ENCODE results near the gene ZFP91. TPM values are rescaled to one million over a fixed set of nuclear protein-coding genes. Genes with fewer than 3 reads are reported as not detected.

Gene ZFP91
- total and polyA plus RNA-seq, 2 experiments from 2014 or later: 10.2 to 30.0 TPM

DNA sequence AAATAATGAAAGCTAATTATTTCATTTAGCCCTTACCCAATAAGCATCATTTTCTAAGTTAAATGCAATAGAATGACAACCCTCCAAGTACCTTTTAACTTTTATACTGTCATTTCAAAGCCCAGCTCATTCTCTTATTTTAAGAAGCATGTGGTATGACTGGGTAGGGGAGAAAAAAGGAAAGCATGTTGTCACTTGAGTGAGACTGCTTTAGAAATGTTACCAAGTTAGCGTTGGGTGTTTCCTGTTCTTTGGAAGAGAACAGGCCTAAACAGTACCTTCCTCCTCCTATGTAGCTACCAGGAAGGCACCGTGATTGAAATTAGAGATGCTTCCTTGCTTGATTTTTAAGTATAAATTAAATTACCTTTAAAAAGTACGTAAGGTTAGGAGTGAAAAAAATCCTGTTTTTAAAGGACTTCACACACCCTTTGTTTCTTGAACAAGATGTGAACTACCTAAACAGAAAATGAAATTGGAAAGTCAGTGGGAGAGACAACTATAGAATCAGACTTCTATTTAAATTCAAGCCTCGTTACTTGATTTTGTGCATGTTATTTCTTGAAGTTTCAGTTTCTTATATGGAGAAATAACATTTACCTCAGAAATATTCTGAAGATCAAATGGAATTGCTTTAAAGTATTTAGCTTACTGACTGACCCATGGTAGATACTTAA lies 42.9 kb downstream of the ZFP91 start:
- Mint-ChIP-seq H3K4me1 (peaks cover 10% of the 10 kb centered on the region; the same call in 2 of the 3 replicates), H3K9me3 (no peaks in the 10 kb centered on the region), H3K36me3 (ENCODE audit: low read depth) (peaks cover 62% of the 10 kb centered on the region), H3K27me3 (ENCODE audit: insufficient read depth, low read depth, poor library complexity) (no peaks in the 10 kb centered on the region), H3K4me3 (no peak overlapping the region), H3K27ac (no peak overlapping the region)
- H3K27me3 ChIP-seq (ENCODE audit: insufficient read depth): no peaks in the 10 kb centered on the region
- H3K27ac ChIP-seq (ENCODE audit: low read depth): no peak overlapping the region
- no peak overlapping the region for H2AFZ ChIP-seq
- H3K79me2 ChIP-seq (replicated peaks; ENCODE audit: insufficient read depth): no peaks in the 10 kb centered on the region; the same call in 1 of the 2 replicates
- TF ChIP-seq, protein P1, sequence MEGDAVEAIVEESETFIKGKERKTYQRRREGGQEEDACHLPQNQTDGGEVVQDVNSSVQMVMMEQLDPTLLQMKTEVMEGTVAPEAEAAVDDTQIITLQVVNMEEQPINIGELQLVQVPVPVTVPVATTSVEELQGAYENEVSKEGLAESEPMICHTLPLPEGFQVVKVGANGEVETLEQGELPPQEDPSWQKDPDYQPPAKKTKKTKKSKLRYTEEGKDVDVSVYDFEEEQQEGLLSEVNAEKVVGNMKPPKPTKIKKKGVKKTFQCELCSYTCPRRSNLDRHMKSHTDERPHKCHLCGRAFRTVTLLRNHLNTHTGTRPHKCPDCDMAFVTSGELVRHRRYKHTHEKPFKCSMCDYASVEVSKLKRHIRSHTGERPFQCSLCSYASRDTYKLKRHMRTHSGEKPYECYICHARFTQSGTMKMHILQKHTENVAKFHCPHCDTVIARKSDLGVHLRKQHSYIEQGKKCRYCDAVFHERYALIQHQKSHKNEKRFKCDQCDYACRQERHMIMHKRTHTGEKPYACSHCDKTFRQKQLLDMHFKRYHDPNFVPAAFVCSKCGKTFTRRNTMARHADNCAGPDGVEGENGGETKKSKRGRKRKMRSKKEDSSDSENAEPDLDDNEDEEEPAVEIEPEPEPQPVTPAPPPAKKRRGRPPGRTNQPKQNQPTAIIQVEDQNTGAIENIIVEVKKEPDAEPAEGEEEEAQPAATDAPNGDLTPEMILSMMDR (conservative IDR thresholded peaks at IDR 0.05; ENCODE audit: low read depth in 2 of 2): no peak
- TF ChIP-seq JUNB (IDR thresholded peaks at IDR 0.05; ENCODE audit: unreplicated experiment) (no peak), NANOG (IDR thresholded peaks at IDR 0.05; ENCODE audit: borderline replicate concordance) (no peak), STAT1 (IDR thresholded peaks at IDR 0.05; ENCODE audit: unreplicated experiment) (no peak), CREB1 (CRISPR knock-in tag; IDR thresholded peaks at IDR 0.05; ENCODE audit: low read depth) (no peak), ZNF331 (CRISPR knock-in tag; IDR thresholded peaks at IDR 0.05; ENCODE audit: low read depth) (no peak), EZH2phosphoT487 (IDR thresholded peaks at IDR 0.05; ENCODE audit: unreplicated experiment) (no peak), ZNF114 (CRISPR knock-in tag; IDR thresholded peaks at IDR 0.05) (no peak), EZH2 (IDR thresholded peaks at IDR 0.05; ENCODE audit: low read depth, unreplicated experiment) (no peak), POLR2AphosphoS5 (IDR thresholded peaks at IDR 0.05; ENCODE audit: low read depth) (no peak)
- TF ChIP-seq, protein P2, sequence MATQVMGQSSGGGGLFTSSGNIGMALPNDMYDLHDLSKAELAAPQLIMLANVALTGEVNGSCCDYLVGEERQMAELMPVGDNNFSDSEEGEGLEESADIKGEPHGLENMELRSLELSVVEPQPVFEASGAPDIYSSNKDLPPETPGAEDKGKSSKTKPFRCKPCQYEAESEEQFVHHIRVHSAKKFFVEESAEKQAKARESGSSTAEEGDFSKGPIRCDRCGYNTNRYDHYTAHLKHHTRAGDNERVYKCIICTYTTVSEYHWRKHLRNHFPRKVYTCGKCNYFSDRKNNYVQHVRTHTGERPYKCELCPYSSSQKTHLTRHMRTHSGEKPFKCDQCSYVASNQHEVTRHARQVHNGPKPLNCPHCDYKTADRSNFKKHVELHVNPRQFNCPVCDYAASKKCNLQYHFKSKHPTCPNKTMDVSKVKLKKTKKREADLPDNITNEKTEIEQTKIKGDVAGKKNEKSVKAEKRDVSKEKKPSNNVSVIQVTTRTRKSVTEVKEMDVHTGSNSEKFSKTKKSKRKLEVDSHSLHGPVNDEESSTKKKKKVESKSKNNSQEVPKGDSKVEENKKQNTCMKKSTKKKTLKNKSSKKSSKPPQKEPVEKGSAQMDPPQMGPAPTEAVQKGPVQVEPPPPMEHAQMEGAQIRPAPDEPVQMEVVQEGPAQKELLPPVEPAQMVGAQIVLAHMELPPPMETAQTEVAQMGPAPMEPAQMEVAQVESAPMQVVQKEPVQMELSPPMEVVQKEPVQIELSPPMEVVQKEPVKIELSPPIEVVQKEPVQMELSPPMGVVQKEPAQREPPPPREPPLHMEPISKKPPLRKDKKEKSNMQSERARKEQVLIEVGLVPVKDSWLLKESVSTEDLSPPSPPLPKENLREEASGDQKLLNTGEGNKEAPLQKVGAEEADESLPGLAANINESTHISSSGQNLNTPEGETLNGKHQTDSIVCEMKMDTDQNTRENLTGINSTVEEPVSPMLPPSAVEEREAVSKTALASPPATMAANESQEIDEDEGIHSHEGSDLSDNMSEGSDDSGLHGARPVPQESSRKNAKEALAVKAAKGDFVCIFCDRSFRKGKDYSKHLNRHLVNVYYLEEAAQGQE (IDR thresholded peaks at IDR 0.05; ENCODE audit: unreplicated experiment): no peak
- TF ChIP-seq, protein P3, sequence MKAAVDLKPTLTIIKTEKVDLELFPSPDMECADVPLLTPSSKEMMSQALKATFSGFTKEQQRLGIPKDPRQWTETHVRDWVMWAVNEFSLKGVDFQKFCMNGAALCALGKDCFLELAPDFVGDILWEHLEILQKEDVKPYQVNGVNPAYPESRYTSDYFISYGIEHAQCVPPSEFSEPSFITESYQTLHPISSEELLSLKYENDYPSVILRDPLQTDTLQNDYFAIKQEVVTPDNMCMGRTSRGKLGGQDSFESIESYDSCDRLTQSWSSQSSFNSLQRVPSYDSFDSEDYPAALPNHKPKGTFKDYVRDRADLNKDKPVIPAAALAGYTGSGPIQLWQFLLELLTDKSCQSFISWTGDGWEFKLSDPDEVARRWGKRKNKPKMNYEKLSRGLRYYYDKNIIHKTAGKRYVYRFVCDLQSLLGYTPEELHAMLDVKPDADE (IDR thresholded peaks at IDR 0.05): no peak
- TF ChIP-seq, protein P4, sequence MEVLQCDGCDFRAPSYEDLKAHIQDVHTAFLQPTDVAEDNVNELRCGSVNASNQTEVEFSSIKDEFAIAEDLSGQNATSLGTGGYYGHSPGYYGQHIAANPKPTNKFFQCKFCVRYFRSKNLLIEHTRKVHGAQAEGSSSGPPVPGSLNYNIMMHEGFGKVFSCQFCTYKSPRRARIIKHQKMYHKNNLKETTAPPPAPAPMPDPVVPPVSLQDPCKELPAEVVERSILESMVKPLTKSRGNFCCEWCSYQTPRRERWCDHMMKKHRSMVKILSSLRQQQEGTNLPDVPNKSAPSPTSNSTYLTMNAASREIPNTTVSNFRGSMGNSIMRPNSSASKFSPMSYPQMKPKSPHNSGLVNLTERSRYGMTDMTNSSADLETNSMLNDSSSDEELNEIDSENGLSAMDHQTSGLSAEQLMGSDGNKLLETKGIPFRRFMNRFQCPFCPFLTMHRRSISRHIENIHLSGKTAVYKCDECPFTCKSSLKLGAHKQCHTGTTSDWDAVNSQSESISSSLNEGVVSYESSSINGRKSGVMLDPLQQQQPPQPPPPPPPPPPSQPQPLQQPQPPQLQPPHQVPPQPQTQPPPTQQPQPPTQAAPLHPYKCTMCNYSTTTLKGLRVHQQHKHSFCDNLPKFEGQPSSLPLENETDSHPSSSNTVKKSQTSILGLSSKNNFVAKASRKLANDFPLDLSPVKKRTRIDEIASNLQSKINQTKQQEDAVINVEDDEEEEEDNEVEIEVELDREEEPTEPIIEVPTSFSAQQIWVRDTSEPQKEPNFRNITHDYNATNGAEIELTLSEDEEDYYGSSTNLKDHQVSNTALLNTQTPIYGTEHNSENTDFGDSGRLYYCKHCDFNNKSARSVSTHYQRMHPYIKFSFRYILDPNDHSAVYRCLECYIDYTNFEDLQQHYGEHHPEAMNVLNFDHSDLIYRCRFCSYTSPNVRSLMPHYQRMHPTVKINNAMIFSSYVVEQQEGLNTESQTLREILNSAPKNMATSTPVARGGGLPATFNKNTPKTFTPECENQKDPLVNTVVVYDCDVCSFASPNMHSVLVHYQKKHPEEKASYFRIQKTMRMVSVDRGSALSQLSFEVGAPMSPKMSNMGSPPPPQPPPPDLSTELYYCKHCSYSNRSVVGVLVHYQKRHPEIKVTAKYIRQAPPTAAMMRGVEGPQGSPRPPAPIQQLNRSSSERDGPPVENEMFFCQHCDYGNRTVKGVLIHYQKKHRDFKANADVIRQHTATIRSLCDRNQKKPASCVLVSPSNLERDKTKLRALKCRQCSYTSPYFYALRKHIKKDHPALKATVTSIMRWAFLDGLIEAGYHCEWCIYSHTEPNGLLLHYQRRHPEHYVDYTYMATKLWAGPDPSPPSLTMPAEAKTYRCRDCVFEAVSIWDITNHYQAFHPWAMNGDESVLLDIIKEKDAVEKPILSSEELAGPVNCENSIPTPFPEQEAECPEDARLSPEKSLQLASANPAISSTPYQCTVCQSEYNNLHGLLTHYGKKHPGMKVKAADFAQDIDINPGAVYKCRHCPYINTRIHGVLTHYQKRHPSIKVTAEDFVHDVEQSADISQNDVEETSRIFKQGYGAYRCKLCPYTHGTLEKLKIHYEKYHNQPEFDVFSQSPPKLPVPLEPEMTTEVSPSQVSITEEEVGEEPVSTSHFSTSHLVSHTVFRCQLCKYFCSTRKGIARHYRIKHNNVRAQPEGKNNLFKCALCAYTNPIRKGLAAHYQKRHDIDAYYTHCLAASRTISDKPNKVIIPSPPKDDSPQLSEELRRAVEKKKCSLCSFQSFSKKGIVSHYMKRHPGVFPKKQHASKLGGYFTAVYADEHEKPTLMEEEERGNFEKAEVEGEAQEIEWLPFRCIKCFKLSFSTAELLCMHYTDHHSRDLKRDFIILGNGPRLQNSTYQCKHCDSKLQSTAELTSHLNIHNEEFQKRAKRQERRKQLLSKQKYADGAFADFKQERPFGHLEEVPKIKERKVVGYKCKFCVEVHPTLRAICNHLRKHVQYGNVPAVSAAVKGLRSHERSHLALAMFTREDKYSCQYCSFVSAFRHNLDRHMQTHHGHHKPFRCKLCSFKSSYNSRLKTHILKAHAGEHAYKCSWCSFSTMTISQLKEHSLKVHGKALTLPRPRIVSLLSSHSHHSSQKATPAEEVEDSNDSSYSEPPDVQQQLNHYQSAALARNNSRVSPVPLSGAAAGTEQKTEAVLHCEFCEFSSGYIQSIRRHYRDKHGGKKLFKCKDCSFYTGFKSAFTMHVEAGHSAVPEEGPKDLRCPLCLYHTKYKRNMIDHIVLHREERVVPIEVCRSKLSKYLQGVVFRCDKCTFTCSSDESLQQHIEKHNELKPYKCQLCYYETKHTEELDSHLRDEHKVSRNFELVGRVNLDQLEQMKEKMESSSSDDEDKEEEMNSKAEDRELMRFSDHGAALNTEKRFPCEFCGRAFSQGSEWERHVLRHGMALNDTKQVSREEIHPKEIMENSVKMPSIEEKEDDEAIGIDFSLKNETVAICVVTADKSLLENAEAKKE (CRISPR knock-in tag; IDR thresholded peaks at IDR 0.05): no peak
- H4K20me1 ChIP-seq (replicated peaks; ENCODE audit: insufficient read depth): peaks cover 15% of the 10 kb centered on the region
- peaks cover 40% of the 10 kb centered on the region for H3K36me3 ChIP-seq (ENCODE audit: insufficient read depth)
- peaks cover 7% of the 10 kb centered on the region; the same call in 1 of the 2 replicates for H3K4me1 ChIP-seq (ENCODE audit: insufficient read depth)
- no peaks in the 10 kb centered on the region for H3F3A ChIP-seq (replicated peaks; ENCODE audit: low read depth)
- no peak overlapping the region for H3K4me3 ChIP-seq
- H3K9me2 ChIP-seq (ENCODE audit: insufficient read depth): no peaks in the 10 kb centered on the region
- H3K4me2 ChIP-seq: no peak overlapping the region
- ATAC-seq: no peak
- DNase-seq (ENCODE audit: low spot score): no peak
